Fibroblast of the conjunctiva (primary cell): ENCODE results near the gene SPINK6.

ENCODE experiments used
- DNase-seq: peaks from one replicate; pipeline ENCODE4 v3.0.0-alpha.2; 2010; ENCODE audit warnings: low read depth

Gene SPINK6

GRCh38 chr5:148202531-148203203 is at the start of gene SPINK6:
Gene SPINK6, plus strand, starts transcription at chr5:148203042. Its CDS starts 55 bp downstream, at chr5:148203097.
- DNase-seq = no peak

DNA sequence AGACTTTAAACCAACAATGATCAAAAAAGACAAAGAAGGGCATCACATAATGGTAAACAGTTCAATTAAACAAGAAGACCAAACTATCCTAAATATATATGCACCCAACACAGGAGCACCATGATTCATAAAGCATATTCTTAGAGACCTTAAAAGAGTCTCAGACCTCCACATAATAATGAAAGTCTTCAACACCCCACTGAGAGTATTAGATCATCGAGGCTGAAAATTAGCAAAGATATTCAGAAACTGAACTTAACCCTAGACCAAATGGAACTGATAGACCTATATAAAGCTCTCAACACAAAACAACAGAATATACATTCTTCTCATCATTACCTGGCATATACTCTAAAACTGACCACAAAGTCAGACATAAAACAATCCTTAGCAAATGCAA is 46.2 kb upstream of the SPINK6 start:
- DNase-seq = no peak

DNA sequence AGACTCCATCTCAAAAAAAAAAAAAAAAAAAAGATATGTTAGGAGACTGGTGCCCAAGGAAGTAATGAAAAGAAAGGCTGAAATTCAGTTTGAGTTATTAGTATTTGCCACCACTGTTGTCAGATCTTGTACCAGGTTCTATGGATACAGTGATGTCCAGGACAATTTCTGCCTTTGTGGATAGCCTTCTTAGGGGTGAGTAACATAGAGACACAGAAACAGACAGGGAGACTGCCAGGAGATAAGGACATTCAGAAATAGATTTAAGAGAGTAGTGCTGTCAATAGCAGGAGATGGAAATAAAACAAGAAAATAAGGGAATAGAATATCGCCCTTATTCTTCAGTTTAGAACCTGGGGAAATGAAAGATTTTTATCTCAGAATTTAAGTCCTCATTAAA is 40.8 kb upstream of the SPINK6 start:
- DNase-seq = no peak

DNA sequence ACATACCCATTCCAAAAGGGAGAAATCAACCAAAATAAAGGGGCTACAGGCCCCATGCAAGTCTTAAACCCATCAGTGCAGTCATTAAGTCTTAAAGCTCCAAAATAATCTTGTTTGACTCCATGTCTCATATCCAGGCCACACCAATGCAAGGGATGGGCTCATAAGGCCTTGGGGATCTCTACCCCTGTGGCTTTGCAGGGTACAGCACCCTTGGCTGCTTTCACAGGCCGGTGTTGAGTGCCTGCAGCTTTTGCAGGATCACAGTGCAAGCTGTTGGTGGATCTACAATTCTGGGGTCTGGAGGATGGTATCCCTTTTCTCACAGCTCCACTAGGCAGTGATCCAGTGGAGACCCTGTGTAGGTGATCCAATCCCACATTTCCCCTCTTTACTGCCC is 39.5 kb upstream of the SPINK6 start:
- no peak for DNase-seq

GRCh38 chr5:148166550-148167283 is 36.1 kb upstream of the SPINK6 start:
- DNase-seq = no peak

- DNase-seq = no peak
Observed at GRCh38 chr5:148168246-148168645, 34.6 kb upstream of the SPINK6 start, which contains the start of gene SPINK14. Gene SPINK14, plus strand, starts transcription at chr5:148168546. Its CDS starts 1,187 bp downstream, at chr5:148169733.

DNA sequence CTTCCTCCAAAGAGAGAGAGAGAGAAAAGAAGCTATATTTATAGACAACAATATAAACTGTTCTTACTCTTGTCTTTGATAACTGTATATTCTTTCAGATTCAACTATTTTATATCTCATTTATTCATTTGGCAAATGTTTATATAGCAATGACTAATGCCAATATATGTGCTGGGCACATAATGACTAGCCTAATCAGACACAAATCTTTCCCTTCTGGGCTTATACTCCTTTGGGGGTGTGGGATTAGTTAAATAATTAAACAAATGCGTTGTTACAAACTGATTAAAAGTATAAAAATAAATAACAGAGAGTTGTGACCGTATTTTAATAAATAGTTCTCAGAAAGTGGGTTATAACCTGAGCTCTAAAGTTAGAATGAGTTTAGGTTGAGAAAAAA is 30.5 kb upstream of the SPINK6 start:
- no peak for DNase-seq

GRCh38 chr5:148176480-148176879 is 26.4 kb upstream of the SPINK6 start:
- DNase-seq = no peak

DNA sequence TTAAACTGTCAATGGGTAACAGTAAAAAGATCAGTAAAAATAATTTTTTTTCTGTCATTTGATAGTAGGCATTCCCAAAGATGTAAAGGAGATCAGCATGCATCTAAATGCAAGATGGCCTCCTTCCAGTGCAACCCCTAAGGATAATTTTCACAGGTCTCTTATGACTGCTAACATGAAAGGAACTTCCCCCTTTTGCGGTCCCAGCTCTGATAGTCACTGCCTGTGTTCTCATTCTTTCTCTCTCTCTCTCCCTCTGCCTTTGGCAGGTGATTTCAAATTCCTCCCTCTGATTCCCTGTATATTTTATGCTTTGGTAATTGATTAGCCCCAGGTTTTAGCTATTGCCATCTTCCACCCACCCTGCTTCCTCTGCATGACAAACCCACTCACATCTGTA is 25.6 kb upstream of the SPINK6 start:
- DNase-seq = no peak

- peak; percentile 45 for DNase-seq
Observed at GRCh38 chr5:148179234-148179824, 23.5 kb upstream of the SPINK6 start.

GRCh38 chr5:148186248-148187003 is 16.4 kb upstream of the SPINK6 start:
- peak; percentile 5 for DNase-seq

DNA sequence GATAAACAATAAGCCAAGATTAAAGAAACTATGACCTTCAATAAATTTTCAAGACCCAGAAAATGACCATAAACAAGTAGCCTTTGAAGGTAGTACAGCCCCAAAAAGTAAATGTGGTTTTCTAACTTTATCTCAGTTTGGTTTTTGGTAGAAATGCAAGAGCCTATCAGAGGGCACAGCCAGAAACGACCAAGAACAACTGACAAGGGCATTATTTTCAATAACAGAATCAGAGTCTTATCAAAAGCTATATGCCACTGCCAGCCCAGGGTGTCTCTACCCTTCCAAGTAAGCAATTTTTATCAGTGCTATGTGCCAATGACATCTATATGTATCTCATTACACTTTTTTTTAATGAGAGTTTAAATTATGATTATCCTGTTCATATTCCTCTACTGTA is 11.8 kb upstream of the SPINK6 start:
- no peak for DNase-seq

DNA sequence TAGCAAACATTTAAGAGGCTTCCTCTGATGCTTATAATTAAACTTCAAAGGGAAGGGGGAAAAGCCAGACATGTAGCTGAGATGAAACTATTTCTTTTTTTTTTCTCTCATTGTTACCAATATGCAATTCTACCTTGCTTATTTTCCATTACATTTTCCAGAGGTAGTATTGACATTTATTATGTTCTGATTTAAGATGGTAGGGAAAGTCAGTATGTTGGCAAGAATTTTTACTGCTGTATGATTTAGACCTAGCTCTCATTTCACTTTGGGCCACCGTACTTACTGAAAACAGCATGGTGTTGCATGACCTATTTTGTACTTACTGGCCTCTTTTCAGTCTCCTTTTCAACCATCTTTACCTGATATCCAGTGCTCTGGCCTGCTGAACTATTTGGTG is 9.6 kb upstream of the SPINK6 start:
- no peak for DNase-seq

GRCh38 chr5:148201151-148201550 is 1.7 kb upstream of the SPINK6 start:
- DNase-seq = no peak

GRCh38 chr5:148205044-148205806 is 2.4 kb downstream of the SPINK6 start:
- no peak for DNase-seq

- no peak for DNase-seq
Observed at GRCh38 chr5:148205865-148206264, 3.0 kb downstream of the SPINK6 start.

DNA sequence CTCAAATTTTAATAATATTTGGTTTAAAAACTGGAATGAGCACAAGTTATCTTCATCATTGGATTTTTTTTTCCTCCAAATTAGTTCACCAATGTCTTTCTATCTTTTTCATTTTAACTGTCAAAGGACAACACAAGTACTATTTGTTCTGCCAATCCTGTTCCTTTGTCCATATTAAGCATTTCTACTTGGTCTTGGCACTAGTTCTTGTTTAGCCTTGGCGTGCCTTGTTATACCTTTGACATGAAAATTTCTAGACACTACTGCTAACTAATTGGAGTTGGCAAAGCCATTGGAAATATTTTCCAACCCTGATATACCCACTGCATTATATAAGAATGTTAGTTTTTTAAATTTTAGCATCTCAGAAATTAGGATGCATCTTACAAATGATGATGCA is 3.8 kb downstream of the SPINK6 start:
- no peak for DNase-seq

DNA sequence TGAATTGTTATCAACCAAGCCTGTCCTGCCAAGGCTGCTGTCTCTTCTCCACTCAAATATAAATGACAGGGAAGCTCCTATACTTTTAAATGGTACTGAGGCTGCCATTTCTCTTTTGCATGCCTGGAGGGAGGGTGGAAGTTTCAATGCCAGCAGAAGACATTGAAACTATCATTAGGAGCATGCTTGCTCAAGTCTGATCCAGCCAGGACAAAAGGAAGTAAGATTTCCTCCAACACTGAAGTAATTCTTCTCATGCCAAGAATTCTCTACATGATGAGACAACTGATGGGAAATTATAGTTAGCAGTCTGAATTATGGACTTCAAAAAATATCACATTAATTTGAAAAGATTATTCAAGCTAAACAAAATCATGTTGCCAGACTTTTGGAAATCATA is 5.4 kb downstream of the SPINK6 start:
- no peak for DNase-seq

- no peak for DNase-seq
Observed at GRCh38 chr5:148209151-148209770, 6.4 kb downstream of the SPINK6 start.

DNA sequence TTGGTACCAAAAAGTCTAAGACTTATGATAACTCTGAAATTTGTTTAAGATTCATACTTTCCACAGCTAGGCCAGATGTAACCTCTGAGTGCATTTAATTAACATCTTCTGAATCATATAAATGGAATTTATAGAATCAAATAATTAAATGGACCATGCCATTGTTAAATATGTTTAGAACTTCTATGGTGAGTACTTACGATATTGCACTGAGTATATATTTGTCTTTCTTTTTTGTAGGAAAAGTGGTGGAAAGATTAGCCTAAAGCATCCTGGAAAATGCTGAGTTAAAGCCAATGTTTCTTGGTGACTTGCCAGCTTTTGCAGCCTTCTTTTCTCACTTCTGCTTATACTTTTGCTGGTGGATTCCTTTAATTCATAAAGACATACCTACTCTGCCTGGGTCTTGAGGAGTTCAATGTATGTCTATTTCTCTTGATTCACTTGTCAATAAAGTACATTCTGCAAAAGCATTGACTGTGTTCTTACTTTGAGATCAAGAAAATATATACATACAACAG is 11.9 kb downstream of the SPINK6 start:
- DNase-seq = no peak

GRCh38 chr5:148221508-148221907 is 18.7 kb downstream of the SPINK6 start:
- DNase-seq = no peak
